Measurements from ENCODE around the gene IZUMO4.

Gene IZUMO4

GRCh38 chr19:2054763-2055162, 42.0 kb upstream of the IZUMO4 start:
- no peak for TF ChIP-seq GATA3 (IDR thresholded peaks at IDR 0.05; ENCODE audit: low read depth, low read length)
- TF ChIP-seq GATA2 (IDR thresholded peaks at IDR 0.05; ENCODE audit: low read depth, low read length): no peak

DNA sequence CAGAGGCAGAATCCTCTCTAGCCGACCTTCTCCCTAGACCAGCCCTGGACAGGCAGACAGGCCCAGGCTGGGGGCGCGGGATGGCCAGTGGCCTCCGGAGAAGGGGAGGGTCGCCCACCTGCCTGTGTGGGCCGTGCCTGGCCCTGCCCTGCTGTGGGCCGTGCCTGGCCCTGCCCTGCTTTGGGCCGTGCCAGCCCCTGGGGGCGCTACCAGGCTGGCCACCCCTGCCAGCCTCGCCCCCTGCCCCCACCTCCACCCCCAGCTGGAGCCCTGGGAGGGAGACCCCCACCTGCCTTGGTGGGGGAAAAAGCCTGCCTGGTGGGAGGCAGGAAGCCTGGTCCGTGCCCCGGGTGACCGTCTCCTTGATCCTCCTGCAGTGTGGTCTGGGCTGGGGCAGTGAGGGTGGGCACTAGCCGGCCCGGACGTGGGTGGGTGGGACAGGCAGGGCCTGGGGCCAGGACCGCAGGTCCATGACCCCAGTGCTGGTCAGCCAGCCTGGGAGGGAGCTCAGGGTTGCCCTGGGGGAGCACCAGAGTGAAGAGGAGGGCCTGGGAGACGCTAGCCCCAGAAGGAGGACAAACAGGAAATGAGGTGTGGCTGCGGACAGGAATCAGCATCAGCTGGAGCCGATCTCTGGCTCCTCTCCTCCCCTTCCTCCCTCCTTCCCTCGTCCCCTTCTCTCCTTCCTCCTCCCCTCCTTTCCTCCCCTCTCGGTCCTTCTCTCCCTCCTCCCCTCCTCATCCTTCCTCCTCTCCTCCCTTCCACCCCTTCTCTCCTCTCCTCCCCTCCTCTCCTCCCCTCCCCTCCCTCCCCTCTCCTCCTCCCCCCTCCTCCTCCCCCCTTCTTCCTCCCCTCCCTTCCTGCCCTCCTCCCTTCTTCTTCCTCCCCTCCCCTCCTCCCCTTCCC, 40.5 kb upstream of the IZUMO4 start:
- TF ChIP-seq GATA2 (IDR thresholded peaks at IDR 0.05; ENCODE audit: low read depth, low read length): no peak
- no peak for TF ChIP-seq GATA3 (IDR thresholded peaks at IDR 0.05; ENCODE audit: low read depth, low read length)

- TF ChIP-seq GATA2 (IDR thresholded peaks at IDR 0.05; ENCODE audit: low read depth, low read length) (no peak), GATA3 (IDR thresholded peaks at IDR 0.05; ENCODE audit: low read depth, low read length) (no peak)
Measured at GRCh38 chr19:2056837-2057192, 39.9 kb upstream of the IZUMO4 start.

DNA sequence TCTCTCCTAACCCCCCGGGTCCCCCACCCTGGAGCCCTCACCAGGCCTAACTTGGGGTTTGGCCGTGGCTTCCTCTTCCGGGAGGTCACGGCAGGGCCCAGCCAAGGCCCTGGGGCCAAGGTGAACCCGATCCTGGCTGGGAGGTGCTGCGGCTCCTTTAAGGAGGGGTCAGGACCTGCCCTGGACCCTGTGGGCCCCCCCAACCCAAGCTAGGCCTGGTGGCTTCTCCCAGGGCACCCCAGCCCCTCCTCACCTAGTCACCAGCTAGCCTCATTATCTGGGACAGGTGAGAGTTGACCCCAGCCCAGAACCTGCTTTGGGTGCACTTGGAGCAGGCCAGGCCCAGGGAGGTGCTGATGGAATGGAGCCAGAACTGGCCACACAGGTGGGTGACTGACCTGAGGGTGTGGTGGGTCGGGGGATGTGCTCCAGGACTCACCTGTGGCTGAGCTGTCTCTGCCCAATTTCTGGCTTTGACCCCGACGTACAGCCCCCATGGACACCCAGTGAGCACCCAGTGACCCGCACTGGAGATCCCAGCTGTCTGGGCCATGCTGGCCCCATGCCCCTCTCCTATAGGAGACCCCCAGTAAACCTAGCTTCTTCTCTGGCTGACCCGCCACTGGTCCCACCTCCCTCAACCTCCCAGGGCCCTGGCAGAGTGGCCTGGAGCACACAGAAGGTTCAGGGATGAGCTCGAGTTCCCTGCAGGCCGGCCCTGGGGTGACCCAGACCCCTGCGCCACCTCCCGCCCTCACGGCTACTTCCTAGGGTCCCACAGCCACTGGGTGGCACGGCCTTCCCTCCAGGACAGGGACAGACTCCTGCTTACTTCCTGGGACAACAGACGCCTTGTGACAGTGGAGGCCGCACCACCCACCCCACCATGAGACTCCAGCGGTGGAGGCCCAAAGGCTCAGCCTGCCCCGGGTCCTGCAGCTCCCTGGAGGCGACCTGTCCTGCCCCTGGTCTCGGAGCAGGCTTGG, 38.9 kb upstream of the IZUMO4 start:
- TF ChIP-seq GATA2 (IDR thresholded peaks at IDR 0.05; ENCODE audit: low read depth, low read length) (no peak), GATA3 (IDR thresholded peaks at IDR 0.05; ENCODE audit: low read depth, low read length) (no peak)

GRCh38 chr19:2058570-2059421, 37.9 kb upstream of the IZUMO4 start:
- TF ChIP-seq GATA3 (IDR thresholded peaks at IDR 0.05; ENCODE audit: low read depth, low read length) (no peak), GATA2 (IDR thresholded peaks at IDR 0.05; ENCODE audit: low read depth, low read length) (no peak)

DNA sequence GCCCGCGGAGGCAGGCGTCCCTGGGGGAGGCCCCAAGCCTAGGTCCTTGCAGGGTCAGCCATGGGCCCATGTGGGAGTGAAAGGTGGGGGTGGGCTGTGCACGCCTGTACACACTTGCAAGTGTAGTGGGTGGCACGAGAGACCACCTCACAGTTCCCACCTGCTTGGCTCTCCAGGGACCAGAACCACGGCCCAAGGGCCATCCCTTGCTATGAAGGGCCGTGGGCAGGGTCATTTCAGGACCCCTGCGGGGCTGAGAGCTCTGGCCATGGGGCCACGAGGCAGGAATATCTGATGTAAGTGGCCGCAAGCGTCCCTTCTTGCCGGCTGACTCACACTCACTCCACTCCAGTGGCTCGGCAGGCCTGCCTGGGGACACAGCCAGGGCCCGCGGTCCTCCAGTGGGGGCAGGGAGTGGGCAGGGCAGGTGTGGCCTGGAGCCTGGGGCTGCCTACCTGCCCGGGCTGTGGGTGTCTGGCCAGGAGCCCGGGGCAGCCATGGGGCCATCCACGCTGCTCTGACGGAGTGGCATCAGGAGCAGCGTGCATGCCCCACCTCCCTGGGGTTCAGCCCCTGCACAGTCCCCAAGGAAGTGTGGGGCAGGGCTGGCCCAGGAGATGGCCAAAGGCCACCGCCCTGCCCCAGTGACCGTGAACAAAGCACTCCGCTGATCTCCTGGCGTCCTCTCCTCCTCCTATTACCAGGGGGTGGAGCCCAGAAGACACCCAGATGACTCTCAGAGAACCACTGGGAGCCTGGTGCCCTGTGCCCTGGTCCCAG, 37.1 kb upstream of the IZUMO4 start:
- TF ChIP-seq GATA2 (IDR thresholded peaks at IDR 0.05; ENCODE audit: low read depth, low read length): no peak
- no peak for TF ChIP-seq GATA3 (IDR thresholded peaks at IDR 0.05; ENCODE audit: low read depth, low read length)

- TF ChIP-seq GATA3 (IDR thresholded peaks at IDR 0.05; ENCODE audit: low read depth, low read length) (no peak), GATA2 (IDR thresholded peaks at IDR 0.05; ENCODE audit: low read depth, low read length) (no peak)
Measured at GRCh38 chr19:2060884-2061494, 35.7 kb upstream of the IZUMO4 start.

GRCh38 chr19:2061495-2062388, 35.0 kb upstream of the IZUMO4 start:
- TF ChIP-seq GATA2 (IDR thresholded peaks at IDR 0.05; ENCODE audit: low read depth, low read length) (no peak), GATA3 (IDR thresholded peaks at IDR 0.05; ENCODE audit: low read depth, low read length) (no peak)

- TF ChIP-seq GATA2 (IDR thresholded peaks at IDR 0.05; ENCODE audit: low read depth, low read length) (no peak), GATA3 (IDR thresholded peaks at IDR 0.05; ENCODE audit: low read depth, low read length) (no peak)
Measured at GRCh38 chr19:2062389-2062729, 34.4 kb upstream of the IZUMO4 start.

GRCh38 chr19:2062770-2063169, 33.9 kb upstream of the IZUMO4 start:
- TF ChIP-seq GATA2 (IDR thresholded peaks at IDR 0.05; ENCODE audit: low read depth, low read length): no peak
- no peak for TF ChIP-seq GATA3 (IDR thresholded peaks at IDR 0.05; ENCODE audit: low read depth, low read length)

DNA sequence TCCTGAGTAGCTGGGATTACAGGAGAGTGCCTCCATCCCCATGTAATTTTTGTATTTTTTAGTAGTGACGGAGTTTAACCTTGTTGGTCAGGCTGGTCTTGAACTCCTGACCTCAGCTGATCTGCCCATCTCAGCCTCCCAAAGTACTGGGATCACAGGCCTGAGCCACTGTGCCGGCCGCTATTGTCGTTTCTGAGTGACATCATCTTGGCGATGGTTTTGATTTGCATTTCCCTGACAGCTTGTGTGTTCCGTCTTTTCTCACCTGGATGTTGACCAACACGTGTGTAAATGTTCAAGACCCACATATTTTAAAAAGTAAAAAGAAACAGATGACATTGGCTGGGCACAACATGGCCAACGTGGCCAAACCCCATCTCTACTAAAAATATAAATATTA, 32.9 kb upstream of the IZUMO4 start:
- TF ChIP-seq GATA2 (IDR thresholded peaks at IDR 0.05; ENCODE audit: low read depth, low read length) (no peak), GATA3 (IDR thresholded peaks at IDR 0.05; ENCODE audit: low read depth, low read length) (no peak)

DNA sequence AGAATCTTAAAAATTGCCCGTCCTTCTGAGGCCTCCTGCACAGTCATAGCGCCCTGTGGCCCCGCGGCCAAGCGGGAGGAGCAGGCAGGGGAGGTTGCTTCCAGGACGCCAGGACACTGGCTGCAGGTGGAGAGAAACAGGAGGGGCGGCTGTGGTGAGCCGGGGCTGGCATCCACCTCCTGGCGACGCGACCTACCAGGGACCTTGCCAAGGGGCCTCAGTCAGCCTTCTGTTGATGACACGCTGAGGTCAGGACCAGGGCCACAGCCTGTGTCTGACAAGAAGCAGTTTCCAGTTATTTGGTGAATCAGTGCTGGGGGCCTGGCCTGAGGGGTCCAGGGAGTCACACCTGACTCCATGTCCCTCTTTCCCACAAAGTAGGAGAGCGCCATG, 32.3 kb upstream of the IZUMO4 start:
- no peak for TF ChIP-seq GATA3 (IDR thresholded peaks at IDR 0.05; ENCODE audit: low read depth, low read length)
- no peak for TF ChIP-seq GATA2 (IDR thresholded peaks at IDR 0.05; ENCODE audit: low read depth, low read length)

Data from SH-SY5Y (cell line).